ENCODE data around the gene CIB2.

GRCh38 chr15:78087951-78088772 is 43.1 kb downstream of the CIB2 start:
- TF ChIP-seq POLR2A (IDR thresholded peaks at IDR 0.05; ENCODE audit: borderline replicate concordance, extremely low read depth, insufficient read depth, insufficient read length) (no peak), EZH2phosphoT487 (IDR thresholded peaks at IDR 0.05; ENCODE audit: borderline replicate concordance) (no peak), EZH2 (IDR thresholded peaks at IDR 0.05) (no peak), POLR2AphosphoS5 (IDR thresholded peaks at IDR 0.05; ENCODE audit: low read depth, low read length) (no peak), CTCF (IDR thresholded peaks at IDR 0.05 in 2 of 3, conservative IDR thresholded peaks at IDR 0.05 in 1 of 3; ENCODE audit: borderline replicate concordance in 1 of 3, insufficient read depth in 1 of 3, low read depth in 2 of 3, low read length in 2 of 3) (no peak), TCF7L2 (IDR thresholded peaks at IDR 0.05; ENCODE audit: borderline replicate concordance, extremely low read depth, insufficient read depth, insufficient read length) (no peak), ZNF274 (IDR thresholded peaks at IDR 0.05; ENCODE audit: low read depth, low read length) (no peak), SIN3A (IDR thresholded peaks at IDR 0.05; ENCODE audit: low read depth) (no peak), JUND (IDR thresholded peaks at IDR 0.05) (no peak), YY1 (IDR thresholded peaks at IDR 0.05; ENCODE audit: extremely low read depth, insufficient replicate concordance, low read depth, low read length) (no peak), REST (IDR thresholded peaks at IDR 0.05; ENCODE audit: low read depth) (no peak)
- TF ChIP-seq, protein P1, sequence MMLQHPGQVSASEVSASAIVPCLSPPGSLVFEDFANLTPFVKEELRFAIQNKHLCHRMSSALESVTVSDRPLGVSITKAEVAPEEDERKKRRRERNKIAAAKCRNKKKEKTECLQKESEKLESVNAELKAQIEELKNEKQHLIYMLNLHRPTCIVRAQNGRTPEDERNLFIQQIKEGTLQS (IDR thresholded peaks at IDR 0.05): no peak

Measured in HCT116 (cell line).